GM21786 (cell line): Measurements from ENCODE around the gene ZFYVE28.
"Not testable (repeated sequence)": the region's sequence is repeated elsewhere in the genome, so short reads cannot be mapped to it uniquely, and the experiment has no call there.

ENCODE experiments used
- ATAC-seq: cut with Tn5 transposase; IDR thresholded peaks from one replicate; pipeline ENCODE4 v1.9.1; 2021; ENCODE audit not compliant: unreplicated experiment

ZFYVE28 gene

DNA sequence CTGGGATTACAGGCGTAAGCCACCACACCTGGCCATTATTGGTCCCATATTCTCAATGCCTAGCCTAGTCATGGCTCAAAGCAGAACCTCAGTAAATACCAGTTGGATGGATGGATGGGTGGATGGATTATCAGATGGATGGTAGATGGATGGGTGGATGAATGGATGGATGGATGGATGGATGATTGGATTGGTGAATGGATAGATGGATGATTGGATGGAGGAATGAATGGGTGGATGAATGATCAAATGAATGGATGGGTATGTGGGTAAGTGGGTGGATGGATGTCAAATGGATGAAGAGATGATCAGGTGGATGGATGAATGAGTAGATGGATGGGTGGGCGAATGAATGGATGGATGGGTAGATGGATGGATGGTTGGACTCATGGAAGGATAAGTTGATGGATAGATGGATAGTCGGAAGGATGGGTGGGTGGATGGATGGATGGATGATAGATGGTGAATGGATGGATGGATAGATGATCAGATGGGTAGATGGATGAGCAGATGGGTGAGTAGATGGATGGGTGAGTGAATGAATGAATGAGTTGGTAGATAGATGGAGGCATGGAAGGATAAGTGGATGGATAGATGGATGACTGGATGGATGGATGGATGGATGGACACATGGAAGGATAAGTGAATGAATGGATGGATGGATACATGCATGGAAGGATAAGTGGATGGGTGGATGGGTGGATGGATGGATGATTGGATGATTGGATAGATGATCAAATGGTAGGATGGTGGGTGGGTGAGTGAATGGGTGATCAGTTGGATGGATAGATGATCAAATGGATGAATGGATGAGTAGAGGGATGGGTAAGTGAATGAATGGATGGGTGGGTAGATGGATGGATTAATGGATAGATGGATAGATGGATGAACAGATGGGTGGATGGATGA is 28.5 kb upstream of the ZFYVE28 start:
- ATAC-seq, result no peak

DNA sequence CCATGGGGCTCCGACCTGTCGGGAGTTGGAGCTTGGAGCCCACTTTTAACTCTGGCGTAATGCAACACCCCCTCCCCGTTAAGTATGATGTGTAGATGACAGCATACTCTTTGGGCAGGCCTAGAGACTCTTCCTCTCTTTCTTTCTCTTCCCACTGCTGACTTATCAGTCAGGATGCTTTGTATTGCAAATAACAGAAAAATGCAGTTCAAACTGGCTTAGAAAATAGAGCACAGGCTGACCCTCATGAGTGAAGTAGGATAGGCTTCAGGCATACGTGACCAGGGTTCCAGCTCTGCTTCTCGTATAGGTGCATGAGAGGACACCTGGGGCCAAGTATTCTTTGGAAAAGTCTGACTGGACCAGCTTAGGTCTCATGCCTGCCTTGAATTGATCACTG is 27.1 kb upstream of the ZFYVE28 start:
- no peak for ATAC-seq

DNA sequence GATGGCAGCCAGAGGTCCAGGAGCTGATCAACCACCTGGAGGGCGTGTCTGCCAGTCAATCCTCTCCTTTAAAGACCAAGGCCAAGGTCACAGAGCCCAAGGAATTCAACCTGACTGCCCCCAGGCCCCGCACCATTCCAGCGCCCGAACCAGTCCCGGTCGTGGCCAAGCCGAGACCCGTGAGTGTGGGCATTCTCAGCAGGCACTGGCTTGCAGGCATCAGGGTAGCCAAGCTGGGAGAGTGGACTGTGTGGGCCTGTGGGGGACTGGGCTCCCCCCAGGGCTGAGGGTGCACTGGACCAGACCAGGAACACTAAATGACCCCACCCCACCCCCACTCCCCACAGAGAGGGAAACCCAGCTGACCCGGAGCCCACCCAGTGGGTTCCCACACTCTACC is 26.7 kb upstream of the ZFYVE28 start:
- ATAC-seq, result no peak

DNA sequence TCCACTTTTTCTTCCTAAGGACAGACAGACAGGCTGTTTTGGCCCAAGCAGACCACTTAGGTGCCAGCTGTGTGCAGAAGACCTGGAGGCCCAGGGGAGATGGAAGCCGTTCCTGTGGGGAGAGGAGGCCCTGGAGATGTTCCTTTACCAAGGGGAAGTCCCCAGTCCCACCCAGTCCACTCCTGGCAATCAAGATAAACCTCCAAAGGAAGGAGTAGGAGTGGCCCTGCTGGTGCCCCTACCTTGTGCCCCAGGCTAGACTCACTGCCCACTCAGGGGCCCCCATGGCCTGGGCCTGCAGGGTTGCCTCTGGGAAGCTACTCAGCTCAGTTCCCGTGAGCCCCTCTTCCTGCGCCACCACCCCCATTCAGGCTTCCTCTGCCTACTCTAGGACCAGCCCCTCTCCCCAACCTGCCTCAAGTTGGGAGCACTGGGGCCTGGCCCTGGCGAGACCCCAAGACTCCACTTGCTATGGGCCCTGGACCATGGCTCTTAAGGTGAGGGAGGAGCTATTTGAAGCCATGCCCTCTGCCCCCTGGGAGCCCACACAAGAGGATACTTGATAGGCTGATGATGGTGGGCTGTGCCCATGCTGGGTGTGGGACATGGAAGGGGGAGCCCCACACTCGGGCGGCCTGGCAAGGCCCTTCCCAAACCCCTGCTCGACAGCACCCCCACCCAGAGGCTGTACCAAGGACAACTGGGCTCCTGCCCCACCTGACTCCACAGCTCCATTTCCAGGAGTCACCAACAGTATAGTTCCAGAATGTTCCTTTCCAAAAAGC is 25.7 kb upstream of the ZFYVE28 start:
- no peak for ATAC-seq

DNA sequence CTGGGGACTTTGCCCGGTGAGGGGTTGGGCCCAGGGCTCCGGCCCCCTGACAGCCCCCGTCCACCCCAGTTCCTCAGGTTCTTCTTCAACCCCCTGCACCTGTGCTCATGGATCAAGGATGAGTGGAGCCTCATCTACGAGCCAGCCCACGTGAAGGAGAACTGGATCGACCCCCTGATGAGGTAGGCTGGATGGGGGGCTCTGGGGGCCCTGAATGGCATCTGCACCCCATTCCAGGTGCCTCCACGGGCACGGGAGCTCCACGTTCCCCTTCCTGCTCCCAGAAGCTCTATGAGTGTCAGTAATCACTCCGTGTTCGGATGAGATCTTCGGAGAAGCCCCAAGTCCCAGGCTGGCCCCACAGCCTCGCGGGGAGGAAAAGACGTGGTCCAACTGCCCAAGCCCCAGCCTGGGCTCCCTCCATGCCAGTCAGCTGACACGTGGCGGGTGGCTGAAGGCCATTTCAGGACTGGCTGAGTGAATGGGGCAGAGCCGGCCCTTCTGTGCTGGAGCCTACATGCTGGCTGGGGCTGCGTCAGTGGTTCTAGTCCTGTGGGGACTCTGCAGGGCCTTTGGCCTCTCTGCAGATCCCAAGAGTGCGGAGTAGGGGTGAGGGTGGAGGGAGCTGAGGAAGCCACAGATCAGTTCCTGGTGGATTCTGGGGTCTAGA is 24.8 kb upstream of the ZFYVE28 start:
- ATAC-seq, result no peak

DNA sequence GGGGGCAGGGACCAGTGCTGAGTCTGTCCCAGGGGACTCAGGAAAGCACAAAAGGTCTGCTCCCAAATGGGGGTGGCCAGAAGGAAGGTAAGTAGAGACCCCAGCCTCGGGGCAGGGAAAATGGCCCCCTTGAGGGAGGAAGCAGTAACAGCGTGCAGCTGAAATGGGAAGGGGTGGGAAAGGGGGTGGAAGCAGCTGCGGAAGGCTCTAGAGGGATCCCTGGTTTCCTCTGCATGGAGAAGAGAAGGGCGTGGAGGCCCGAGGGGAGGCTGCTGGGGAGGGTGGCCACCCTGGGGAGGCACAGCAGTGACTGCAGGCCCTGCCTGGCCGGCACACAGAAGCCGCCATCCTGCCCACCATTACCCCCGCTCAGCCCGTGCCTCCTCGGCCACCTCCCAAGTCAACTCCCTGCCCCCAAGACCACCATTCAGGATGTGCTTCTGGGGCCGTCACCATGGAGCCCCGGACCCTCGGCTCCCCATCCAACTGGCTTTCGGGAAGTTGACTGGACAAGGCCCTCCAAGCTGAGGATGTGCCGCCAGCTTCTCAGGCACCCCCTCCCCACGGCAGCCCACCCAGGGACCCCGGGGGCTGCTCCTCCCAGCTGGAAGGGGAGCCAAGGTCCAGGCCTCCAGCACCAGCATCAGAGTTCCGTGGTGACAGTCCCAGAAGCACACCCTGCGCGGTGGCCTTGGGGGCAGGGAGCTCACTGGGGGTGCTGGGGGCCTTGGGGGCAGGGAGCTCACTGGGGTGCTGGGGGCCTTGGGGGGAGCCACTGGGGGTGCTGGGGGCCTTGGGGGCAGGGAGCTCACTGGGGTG is 23.9 kb upstream of the ZFYVE28 start:
- ATAC-seq, result no peak

DNA sequence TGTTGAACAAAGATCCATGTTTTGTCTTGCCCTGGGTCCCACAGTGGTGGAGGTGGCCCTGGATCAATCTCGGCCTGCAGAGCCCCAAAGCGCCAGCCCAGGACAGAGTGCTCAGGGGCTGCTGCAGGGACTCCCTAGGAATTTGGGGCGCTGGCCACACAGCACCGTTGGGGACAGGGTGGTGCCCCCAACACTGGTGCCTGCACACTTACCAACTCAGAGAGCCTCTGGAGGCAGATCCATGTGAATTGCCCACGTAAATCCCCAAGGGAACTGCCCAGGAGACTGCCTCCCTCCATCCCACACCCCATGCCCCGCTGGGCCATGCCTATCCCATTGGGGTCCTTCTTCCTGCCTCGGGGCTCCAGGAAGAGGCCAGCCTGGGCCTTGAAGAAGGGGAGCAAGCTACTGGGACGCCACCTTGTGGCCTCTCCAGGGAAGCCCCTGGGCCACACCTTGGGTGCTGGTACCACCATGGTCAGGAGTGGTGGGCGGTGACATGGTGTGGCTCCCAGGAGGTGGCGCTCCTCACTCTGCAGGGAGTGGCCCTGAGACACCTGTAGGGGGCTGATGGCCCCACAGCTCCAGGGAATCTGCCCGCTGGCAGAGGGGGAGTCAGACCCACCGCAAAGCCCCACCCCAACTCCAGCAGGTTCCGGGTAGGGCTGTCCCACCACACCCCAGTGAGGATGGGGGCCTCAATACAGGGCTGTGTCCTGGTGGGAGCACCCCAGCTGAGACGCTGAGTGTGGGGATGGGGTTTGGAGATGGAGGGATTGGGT is 23.1 kb upstream of the ZFYVE28 start:
- peak; percentile 91 for ATAC-seq

DNA sequence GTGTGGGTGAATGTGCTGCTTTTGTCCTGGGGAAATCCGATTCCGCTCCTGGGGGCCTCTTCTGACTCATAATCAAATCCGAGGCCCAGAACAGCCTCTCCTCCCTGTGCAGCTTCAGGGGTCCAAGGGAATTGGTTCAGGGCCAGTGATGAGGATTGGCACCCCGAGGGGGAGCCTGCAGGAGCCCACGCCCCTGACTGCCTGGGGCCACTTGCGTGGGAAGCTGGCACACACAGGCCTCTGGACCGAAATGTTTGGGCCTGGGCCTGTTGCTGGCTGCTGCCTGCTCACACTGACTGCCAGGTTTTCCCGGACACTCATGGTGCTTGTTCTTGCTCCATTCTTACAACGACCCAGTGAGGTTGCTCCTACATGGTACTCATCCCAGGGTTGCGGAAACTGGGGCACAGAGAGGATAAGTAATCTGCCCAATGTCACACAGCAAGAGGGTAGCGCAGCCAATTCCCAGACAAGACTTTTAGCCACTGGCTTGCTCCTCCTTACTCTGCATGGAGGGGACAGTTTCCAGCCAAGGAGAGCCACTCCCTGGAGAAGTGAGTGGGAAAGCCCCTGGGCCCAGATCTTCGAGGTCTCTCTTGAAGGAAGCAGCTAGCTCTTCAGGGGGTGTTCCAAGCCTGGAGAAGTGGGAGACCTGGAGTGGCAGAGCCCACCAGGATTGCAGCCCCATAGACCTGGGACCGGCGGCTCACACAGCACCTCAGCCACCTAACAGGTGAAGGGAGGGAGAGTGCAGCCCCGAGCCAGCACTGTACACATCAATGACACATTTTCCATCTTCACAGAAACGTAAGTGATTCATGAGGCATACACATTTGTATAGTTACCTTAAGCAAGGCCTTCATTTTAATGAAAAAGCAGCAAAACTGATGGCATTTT is 20.6 kb upstream of the ZFYVE28 start:
- no peak for ATAC-seq

DNA sequence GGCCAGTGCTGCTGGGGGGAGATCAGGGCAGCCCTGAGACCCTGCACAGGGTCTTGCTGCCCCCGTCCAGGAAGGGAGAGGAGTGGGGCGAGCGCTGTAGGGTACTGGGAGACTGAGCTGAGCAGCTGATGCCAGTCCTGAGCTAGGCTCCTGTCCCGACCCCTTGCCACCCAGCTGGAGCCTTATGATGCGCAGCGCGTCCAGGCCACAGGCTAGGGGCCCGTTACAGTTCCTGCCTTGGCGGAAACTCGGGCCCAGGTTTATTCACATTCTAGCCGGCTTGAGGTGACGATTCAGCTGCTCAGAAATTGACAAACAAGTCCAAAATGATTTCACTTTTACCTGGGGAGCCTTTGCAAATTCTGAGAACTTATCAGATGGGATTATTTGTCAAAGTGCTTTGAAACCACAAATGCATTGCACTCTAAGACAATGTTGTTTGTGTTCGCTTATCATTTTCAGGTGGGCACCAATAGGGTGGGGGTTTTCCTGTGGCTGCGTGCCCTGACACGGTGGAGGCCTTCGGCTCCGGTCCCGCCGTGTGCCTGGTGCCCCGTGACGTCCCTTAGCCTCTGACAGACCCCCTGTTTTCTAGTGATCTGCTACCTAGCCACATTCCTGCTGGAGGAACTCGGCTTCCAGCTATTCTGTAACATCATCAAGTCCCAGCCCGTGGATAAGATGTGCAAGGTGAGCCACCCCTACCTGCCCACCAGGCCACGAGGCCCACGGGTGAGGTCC is 19.2 kb upstream of the ZFYVE28 start:
- no peak for ATAC-seq

DNA sequence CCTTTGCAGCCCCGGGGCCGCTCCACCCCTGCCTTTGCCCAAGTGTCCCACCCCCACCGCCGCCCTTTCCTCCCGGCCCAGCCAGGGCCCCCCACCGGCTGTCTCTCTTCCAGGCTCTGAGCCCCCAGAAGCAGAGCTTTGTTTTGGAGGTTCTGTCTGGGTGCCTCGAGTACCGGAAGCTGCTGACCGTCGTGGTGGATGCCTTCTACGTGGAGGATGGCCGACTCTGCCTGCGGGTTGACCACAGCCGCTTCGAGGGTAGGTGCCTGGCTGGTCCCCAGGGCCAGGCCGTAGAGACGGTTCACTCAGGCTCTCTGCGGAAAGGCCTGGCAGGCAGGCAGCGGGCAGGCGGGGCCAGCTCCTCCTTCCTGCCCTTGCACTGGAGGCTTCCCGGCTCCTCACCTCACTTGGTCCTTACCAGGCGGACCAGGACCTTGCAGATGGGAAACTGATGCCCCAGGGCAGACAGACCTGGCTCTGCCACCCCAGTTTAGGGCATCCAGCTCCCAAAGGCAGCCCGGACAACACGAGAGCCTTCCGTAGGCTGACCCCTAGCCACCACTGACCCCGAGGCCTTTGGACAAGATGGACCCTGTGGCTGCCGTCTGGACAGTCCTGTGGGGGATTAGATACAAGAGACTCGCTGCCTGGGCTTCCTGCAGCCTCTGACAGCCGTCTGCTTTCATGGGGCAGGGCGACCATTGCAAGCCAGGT is 18.5 kb upstream of the ZFYVE28 start:
- ATAC-seq, result no peak

DNA sequence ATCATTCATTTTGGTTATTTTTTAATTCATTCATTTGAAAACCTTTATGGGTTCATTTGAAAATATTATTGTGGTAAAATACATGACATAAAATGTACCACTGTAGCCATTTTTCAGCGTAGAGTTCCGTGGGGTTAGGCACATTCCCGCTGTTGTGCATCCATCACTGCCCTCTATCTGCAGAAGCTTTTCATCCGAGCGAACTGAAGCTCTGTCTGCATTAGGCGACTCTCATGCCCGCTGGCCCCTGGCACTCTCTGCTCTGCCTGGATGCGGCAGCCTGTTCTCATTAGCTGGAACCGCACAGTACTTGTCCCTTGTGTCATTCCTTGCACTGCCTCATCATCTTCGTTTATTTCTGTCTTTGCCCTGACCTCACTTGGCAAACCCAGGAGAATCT is 17.9 kb upstream of the ZFYVE28 start:
- no peak for ATAC-seq

DNA sequence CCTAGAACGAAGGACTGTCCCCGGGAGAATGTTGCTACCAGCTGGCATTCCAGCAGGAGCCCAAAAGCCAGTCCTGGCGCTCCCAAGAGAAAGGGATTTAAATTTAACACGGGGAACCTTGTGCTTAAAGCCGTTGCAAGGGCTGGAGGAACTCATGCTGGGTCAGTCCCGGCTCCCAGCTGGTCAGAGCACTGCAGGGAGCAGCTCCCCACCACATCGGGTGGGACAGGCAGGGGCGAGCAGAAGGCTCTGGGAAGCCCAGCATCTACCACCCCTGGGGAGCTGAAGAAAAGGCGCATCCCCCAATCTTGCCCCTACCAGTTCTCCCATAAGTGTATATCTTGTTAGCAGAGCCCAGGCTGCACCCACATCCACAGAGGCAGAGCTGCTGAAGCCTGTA is 16.0 kb upstream of the ZFYVE28 start:
- no peak for ATAC-seq

DNA sequence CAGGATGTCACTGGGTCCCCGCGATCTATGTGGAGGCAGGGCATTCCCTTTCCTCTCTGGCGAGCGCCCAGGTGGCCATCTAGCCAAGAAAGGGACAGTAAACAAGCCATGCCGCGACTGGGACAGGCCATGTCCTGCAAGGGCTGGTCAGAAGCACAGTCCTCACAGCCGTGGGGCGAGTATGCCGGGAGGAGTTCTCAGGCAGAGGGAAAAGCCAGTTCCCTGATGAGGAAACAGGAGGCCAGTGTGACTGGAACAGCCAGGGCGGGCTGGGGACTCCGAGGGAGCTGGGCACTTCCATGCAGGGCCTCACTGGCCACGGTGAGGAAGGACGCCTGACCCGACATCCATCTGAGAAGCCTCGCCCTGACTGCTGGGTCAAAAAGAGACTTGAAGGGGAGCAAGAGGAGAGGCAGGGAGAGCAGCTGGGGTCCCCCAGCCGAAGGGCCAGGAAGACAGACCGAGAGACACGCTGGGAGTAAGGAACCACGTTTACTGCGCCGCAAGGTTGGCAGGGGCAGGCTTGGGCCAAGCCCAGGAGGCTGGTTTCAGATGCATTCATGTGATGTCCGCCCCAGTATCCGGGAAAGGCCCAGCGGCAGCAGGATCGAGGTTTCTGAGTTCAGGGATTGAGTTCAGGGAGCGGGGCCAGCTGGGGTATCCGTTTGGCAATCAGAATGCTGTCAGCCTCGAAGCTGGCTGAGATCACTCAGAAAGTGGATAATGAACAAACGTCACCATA is 15.3 kb upstream of the ZFYVE28 start:
- no peak for ATAC-seq

DNA sequence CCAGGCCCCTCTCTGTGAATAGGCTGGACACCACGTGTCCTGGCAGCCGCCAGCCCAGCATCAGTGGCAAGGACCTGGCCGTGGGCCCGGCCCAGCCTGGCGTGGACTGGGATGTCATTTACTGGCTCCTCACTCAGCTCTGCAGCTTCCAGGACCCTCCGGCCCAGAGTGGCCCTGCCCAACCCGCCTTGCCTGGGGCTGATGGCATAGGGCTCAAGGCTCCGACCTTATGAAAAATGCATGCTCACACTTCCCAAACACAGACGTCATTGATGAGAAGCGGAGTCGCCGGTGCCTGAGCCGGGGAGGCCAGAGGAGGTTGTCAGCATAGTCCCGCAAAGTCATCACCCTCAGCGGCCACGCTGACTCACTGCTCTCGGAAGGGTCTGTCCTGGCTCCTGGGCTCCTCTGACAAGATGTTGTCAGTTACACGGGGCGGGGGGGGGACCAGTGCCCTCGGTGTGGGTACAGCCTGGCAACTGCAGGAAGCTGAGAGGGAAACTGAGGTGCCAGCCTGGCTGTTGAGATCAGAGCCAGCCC is 14.6 kb upstream of the ZFYVE28 start:
- no peak for ATAC-seq

DNA sequence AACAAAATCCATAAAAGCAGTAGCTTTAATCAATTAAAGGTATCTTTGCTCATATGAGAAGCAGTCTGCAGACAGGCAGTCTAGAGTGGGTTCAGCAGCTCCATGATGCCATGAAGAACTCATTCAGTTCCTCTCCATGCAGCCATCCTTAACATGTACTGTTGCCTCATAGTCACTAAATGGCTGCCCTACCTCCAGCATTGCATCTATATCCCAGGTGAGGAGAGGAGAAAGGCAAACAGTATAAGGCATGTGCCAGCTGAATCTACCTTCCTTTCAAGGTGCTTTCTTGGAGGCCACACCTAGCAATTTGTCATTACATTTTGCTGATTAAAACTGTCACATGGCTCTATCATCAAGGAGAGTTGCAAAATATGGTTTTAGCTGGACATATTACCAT is 13.6 kb upstream of the ZFYVE28 start:
- no peak for ATAC-seq

DNA sequence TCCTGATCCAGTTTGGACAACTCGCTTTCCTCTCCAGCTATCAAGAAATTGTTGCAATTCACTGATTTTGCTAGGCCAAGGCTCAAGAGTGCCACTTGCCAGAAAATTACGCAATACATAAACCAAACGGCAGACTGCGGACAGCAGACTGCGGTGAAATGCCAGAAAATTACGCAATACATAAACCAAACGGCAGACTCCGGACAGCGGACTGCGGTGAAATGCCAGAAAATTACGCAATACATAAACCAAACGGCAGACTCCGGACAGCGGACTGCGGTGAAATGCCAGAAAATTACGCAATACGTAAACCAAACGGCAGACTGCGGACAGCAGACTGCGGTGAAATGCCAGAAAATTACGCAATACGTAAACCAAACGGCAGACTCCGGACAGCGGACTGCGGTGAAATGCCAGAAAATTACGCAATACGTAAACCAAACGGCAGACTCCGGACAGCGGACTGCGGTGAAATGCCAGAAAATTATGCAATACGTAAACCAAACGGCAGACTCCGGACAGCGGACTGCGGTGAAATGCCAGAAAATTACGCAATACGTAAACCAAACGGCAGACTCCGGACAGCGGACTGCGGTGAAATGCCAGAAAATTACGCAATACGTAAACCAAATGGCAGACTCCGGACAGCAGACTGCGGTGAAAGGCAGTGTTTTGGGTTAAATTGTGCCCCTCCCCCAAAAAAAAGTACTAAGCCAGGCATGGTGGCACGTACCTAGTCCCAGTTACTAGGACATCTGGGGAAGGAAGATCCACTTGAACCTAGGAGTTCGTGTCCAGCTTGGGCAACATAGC is 11.7 kb upstream of the ZFYVE28 start:
- not testable (repeated sequence) for ATAC-seq
